ENCODE results near the gene FHL3. TPM values are rescaled to one million over a fixed set of nuclear protein-coding genes. Genes with fewer than 3 reads are reported as not detected.
"Not testable (repeated sequence)": the region's sequence is repeated elsewhere in the genome, so short reads cannot be mapped to it uniquely, and the experiment has no call there.

FHL3 gene
- total RNA-seq, 1 donor from 2014 or later: 17.6 TPM

GRCh38 chr1:37974567-37974966, 30.7 kb downstream of the FHL3 start:
- DNase-seq (ENCODE audit: low spot score, unreplicated experiment): no peak
- H3K27me3 Mint-ChIP-seq: no peaks in the 10 kb centered on the region
- H3K27ac Mint-ChIP-seq: no peak overlapping the region
- no peak for TF ChIP-seq CTCF (IDR thresholded peaks at IDR 0.05; ENCODE audit: unreplicated experiment)
- H3K4me3 Mint-ChIP-seq (ENCODE audit: low read depth): no peak overlapping the region
- peaks cover 8% of the 10 kb centered on the region for H3K4me1 Mint-ChIP-seq (ENCODE audit: low read depth)
- H3K36me3 Mint-ChIP-seq (ENCODE audit: insufficient read depth): peaks cover 51% of the 10 kb centered on the region
- peaks cover 5% of the 10 kb centered on the region for H3K9me3 Mint-ChIP-seq (ENCODE audit: low read depth)

- not testable (repeated sequence) for H3K27me3 Mint-ChIP-seq; H3K27ac Mint-ChIP-seq; H3K4me1 Mint-ChIP-seq (ENCODE audit: low read depth); DNase-seq (ENCODE audit: low spot score, unreplicated experiment); H3K4me3 Mint-ChIP-seq (ENCODE audit: low read depth); H3K9me3 Mint-ChIP-seq (ENCODE audit: low read depth)
- H3K36me3 Mint-ChIP-seq (ENCODE audit: insufficient read depth): peaks cover 50% of the 10 kb centered on the region
Observed at GRCh38 chr1:37973684-37974083, 31.6 kb downstream of the FHL3 start.

- no peak for DNase-seq (ENCODE audit: low spot score, unreplicated experiment)
- Mint-ChIP-seq H3K36me3 (ENCODE audit: insufficient read depth) (peaks cover 29% of the 10 kb centered on the region), H3K27me3 (no peaks in the 10 kb centered on the region), H3K4me1 (ENCODE audit: low read depth) (no peaks in the 10 kb centered on the region), H3K27ac (no peak overlapping the region), H3K4me3 (ENCODE audit: low read depth) (no peak overlapping the region), H3K9me3 (ENCODE audit: low read depth) (no peaks in the 10 kb centered on the region)
- TF ChIP-seq CTCF (IDR thresholded peaks at IDR 0.05; ENCODE audit: unreplicated experiment): no peak
Observed at GRCh38 chr1:37965301-37965700, 40.0 kb downstream of the FHL3 start.

- not testable (repeated sequence) for H3K4me1 Mint-ChIP-seq (ENCODE audit: low read depth); DNase-seq (ENCODE audit: low spot score, unreplicated experiment); H3K27ac Mint-ChIP-seq; H3K27me3 Mint-ChIP-seq; H3K9me3 Mint-ChIP-seq (ENCODE audit: low read depth); H3K4me3 Mint-ChIP-seq (ENCODE audit: low read depth)
- H3K36me3 Mint-ChIP-seq (ENCODE audit: insufficient read depth): peaks cover 29% of the 10 kb centered on the region
Observed at GRCh38 chr1:37964106-37964505, 41.2 kb downstream of the FHL3 start.

GRCh38 chr1:37958690-37959089, 46.6 kb downstream of the FHL3 start:
- peaks cover 2% of the 10 kb centered on the region for H3K4me1 Mint-ChIP-seq (ENCODE audit: low read depth)
- H3K36me3 Mint-ChIP-seq (ENCODE audit: insufficient read depth): peaks cover 16% of the 10 kb centered on the region
- H3K4me3 Mint-ChIP-seq (ENCODE audit: low read depth): no peak overlapping the region
- H3K27me3 Mint-ChIP-seq: no peaks in the 10 kb centered on the region
- DNase-seq (ENCODE audit: low spot score, unreplicated experiment): no peak
- no peak for TF ChIP-seq CTCF (IDR thresholded peaks at IDR 0.05; ENCODE audit: unreplicated experiment)
- H3K9me3 Mint-ChIP-seq (ENCODE audit: low read depth): no peaks in the 10 kb centered on the region
- H3K27ac Mint-ChIP-seq: no peak overlapping the region

- Mint-ChIP-seq H3K4me1 (ENCODE audit: low read depth) (peaks cover 2% of the 10 kb centered on the region), H3K27me3 (no peaks in the 10 kb centered on the region)
- no peak for TF ChIP-seq CTCF (IDR thresholded peaks at IDR 0.05; ENCODE audit: unreplicated experiment)
Observed at GRCh38 chr1:37955685-37956084, 49.6 kb downstream of the FHL3 start.

More at GRCh38 chr1:37955685-37956084, 49.6 kb downstream of the FHL3 start:
- no peak overlapping the region for H3K4me3 Mint-ChIP-seq (ENCODE audit: low read depth)
- H3K9me3 Mint-ChIP-seq (ENCODE audit: low read depth): no peaks in the 10 kb centered on the region
- H3K27ac Mint-ChIP-seq: peak overlapping the region; percentile 78
- DNase-seq (ENCODE audit: low spot score, unreplicated experiment): no peak
- H3K36me3 Mint-ChIP-seq (ENCODE audit: insufficient read depth): peaks cover 10% of the 10 kb centered on the region

Measured in progenitor cell of endocrine pancreas (in vitro differentiated cells).